GM12874 (cell line): ENCODE measurements around the gene PYGM.

Source experiments
- TF ChIP-seq, protein P1 (sequence below): IDR thresholded peaks from 2 replicates; pipeline ENCODE4 v1.5.1; 2011; ENCODE audit warnings: low read depth, mild to moderate bottlenecking, control low read depth, low read length, moderate library complexity; ENCODE audit not compliant: insufficient read depth

PYGM gene

DNA sequence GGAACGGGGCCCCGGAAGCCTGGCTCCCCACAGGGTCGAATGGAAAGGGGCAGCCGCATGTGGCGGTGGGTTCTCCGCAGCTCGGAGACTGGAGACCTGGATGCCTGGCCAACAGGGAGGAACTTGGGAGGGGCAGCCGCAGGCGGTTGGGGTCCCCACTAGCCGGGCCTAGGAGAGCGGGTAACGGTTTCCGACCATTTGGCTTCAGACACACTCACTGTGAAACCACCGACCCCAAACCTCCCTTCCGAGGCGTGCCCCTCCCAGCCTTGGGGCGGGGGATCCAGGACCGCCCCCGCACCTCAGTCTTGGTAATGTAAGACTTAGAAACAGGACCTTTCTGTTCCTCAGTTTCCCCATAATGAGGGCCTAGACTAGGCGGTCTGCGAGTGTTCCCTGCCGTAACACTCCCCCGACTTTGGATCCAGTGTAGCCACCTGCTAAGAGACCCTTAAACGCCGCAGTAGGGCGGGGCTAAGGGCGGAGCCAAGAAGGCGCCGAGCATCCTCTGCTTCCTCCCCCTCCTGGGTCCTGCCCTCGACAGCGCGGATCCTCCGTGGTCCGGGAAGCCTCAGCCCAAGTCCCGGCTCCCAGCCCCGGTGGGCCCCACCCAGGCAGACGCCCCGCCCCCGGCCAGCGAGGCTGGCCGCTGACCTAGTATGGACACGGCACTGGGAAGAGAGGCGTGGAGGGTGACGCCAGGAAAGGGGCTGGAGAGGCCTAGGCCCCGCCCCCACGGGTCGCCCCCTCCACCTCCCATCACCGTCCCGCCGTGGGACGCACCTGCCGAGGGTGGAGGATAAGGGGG is 14.0 kb downstream of the PYGM start:
- TF ChIP-seq, protein P1, sequence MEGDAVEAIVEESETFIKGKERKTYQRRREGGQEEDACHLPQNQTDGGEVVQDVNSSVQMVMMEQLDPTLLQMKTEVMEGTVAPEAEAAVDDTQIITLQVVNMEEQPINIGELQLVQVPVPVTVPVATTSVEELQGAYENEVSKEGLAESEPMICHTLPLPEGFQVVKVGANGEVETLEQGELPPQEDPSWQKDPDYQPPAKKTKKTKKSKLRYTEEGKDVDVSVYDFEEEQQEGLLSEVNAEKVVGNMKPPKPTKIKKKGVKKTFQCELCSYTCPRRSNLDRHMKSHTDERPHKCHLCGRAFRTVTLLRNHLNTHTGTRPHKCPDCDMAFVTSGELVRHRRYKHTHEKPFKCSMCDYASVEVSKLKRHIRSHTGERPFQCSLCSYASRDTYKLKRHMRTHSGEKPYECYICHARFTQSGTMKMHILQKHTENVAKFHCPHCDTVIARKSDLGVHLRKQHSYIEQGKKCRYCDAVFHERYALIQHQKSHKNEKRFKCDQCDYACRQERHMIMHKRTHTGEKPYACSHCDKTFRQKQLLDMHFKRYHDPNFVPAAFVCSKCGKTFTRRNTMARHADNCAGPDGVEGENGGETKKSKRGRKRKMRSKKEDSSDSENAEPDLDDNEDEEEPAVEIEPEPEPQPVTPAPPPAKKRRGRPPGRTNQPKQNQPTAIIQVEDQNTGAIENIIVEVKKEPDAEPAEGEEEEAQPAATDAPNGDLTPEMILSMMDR = no peak

GRCh38 chr11:64745189-64745520 is 14.6 kb downstream of the PYGM start:
- TF ChIP-seq, protein P1 = no peak

- TF ChIP-seq, protein P1 = no peak
Measured at GRCh38 chr11:64744544-64745188, 15.1 kb downstream of the PYGM start.

DNA sequence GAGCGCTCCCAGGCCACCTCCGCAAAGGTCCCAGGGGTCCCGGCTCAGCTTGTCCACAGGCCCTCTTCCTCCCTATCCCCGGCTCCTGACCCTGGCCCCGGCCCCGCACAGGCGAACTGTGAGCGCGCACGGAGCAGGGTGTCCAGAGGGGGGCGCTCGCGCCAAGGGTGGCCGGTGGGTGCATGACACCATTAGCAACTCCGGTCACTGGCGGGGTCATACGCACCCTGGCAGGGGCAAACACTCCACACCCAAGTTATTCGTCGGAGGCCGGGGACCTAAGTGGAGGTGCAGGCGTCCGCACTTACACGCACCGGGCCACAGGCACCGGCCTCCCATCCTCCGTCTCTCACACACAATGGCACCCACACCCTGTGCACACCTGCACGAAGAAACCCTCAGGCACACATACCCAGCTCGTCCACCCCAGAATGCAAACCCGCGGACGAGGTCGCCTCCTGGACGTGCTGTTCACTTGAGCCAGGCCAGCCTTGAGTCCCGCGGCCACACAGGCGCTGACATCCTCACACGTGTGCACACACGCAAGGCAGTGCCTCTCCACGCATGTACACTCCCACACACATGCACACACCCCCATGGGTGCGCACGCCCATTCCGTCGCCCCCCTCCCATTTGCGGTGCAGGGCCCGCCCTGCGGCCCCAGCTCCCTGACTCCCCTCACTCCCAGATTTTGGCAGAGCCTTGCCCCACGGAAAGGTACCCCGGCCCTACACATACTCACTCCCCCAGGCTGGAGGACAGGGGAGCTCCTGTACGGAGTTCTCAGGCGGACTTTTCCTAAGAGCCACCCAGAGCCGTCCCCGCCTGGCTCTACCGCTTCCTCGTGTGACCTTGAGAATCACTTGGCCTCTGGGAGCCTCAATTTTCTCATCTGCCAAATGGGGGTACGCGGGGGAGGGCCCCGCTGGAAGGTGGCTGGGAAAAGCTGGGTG is 15.9 kb downstream of the PYGM start, which contains the start of gene RASGRP2:
TSS of gene RASGRP2 (minus strand) at position 552 of the 953 bp plus-strand sequence. CDS start 1,276 bp downstream, outside the sequence.
- TF ChIP-seq, protein P1 = peak; percentile 86

GRCh38 chr11:64742889-64743590 is 16.7 kb downstream of the PYGM start:
- TF ChIP-seq, protein P1 = peak; percentile 98

- TF ChIP-seq, protein P1 = no peak
Measured at GRCh38 chr11:64742087-64742888, 17.5 kb downstream of the PYGM start.
